Glutamatergic neuron (in vitro differentiated cells): ENCODE measurements around the gene STK24. TPM values are rescaled to one million over a fixed set of nuclear protein-coding genes. Genes with fewer than 3 reads are reported as not detected.
A peak's percentile ranks its signal among the peaks of the same experiment; 100 is the strongest.

Experiments used
- DNase-seq: peaks from one replicate; pipeline ENCODE4 v3.0.0; 2022
- H3K27ac Mint-ChIP-seq: one replicate; pipeline ENCODE4 v1.8.0; 2020; ENCODE audit warnings: mild to moderate bottlenecking, mixed read lengths, inconsistent platforms; ENCODE audit not compliant: unreplicated experiment
- H3K27me3 Mint-ChIP-seq: one replicate; pipeline ENCODE4 v1.8.0; 2020; ENCODE audit warnings: mild to moderate bottlenecking, moderate library complexity, mixed read lengths, inconsistent platforms; ENCODE audit not compliant: unreplicated experiment
- H3K36me3 Mint-ChIP-seq: one replicate; pipeline ENCODE4 v1.8.0; 2020; ENCODE audit warnings: mild to moderate bottlenecking, mixed read lengths, inconsistent platforms; ENCODE audit not compliant: unreplicated experiment
- H3K4me1 Mint-ChIP-seq: one replicate; pipeline ENCODE4 v1.8.0; 2020; ENCODE audit warnings: mild to moderate bottlenecking, low read depth, mixed read lengths, inconsistent platforms; ENCODE audit not compliant: unreplicated experiment
- H3K4me3 Mint-ChIP-seq: one replicate; pipeline ENCODE4 v1.8.0; 2020; ENCODE audit warnings: mild to moderate bottlenecking, mixed read lengths, inconsistent platforms; ENCODE audit not compliant: unreplicated experiment
- H3K9me3 Mint-ChIP-seq: one replicate; pipeline ENCODE4 v1.8.0; 2020; ENCODE audit warnings: mild to moderate bottlenecking, moderate library complexity, mixed read lengths, inconsistent platforms; ENCODE audit not compliant: unreplicated experiment
- CTCF ChIP-seq: fragments of 200-600 bp; sonication (generic); IDR thresholded peaks from one replicate; pipeline ENCODE4 v1.5.0; 2021; ENCODE audit not compliant: partially characterized antibody, unreplicated experiment
- total RNA-seq: library from RNA; stranded (reverse); fragmentation: NEBNext Ultra II Directional; extraction: Animal tissue kit (Norgen Biotek cat#: 25700); gene quantifications from one replicate; pipeline ENCODE4 v1.2.1, GENCODE V29; 2021; ENCODE audit not compliant: unreplicated experiment

STK24 gene
- total RNA-seq, 1 donor from 2014 or later: 188 TPM

DNA sequence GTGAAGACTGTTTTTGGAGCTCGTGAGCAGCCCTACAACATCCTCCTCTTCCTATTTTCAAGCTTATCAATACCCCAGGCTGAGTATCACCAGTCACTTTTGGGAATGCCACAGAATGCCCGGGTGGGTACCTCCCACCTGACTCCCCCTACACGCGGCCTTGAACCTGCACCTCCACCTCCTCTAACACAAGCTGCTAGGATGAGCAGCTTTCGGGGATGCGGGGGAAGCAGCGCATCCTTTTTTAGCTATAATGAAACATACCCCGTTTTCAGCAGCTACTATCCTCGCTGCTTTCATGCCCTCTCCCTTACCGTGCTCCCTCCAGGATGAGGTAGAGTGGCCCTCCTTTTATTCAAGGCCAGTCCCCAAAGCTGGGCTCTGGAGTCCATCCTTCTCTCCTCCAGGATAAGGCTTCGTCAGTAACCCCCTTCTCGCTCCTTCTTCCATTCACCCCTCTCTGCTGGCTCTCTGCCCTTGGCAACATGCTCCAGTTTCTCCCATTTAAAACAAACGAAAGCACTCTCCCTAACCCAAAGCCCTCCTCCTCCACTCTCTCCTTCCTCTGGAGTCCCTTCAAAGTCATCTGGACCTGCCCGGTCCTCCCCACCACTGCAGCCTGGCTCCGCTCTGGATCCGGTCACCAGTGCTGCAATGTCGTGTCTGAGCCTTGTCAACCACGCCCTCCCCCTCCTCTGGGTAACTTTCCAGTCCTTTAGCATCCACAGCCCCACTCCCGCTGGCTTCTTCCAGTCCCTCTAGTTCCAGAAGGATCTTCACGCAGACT, 55.3 kb downstream of the STK24 start:
- peaks cover 5% of the 10 kb centered on the region for H3K36me3 Mint-ChIP-seq
- no peak for TF ChIP-seq CTCF
- peak overlapping the region; percentile 60 for H3K4me3 Mint-ChIP-seq
- H3K9me3 Mint-ChIP-seq: peaks cover 21% of the 10 kb centered on the region
- peaks cover 62% of the 10 kb centered on the region for H3K4me1 Mint-ChIP-seq
- peak overlapping the region; percentile 19 for H3K27ac Mint-ChIP-seq
- peaks cover 22% of the 10 kb centered on the region for H3K27me3 Mint-ChIP-seq
- DNase-seq: no peak

DNA sequence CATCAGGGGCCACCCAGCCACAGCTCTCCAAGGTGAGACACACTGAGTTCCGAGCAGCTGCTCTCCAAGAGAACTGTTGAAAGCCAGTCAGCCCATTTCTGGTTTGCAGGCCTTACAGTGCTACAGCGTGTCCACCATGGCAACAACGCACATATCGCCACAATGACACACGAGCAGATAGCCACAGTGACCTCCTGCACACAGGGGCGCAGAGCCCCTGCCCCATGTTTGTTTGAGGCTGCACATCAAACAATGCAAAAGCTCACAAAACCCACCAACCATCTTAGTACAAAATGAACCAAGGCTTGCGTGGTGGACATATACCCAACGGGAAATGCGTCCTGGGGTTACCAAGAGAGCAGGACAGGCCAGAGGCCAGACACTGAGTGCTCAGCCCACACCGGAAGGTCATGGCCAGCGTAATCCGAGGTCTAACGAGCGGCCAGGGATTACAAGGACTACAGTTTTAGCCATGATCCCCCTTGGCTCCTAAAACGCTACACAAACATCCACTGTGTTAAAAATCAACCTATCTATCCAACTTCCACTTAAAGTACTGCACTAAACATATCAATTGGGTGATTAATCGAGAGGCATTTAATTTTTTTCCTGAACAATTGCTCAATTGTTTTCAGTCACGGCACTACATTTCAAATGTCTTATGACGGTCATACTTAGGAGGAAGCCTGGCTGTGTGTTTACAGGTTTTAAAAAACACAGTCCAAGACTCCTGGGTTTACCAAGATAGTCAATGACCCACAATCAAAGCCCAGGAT, 56.0 kb downstream of the STK24 start:
- no peak for TF ChIP-seq CTCF
- Mint-ChIP-seq H3K27ac (peak overlapping the region; percentile 76), H3K4me3 (peak overlapping the region; percentile 60), H3K4me1 (peaks cover 63% of the 10 kb centered on the region), H3K9me3 (peaks cover 21% of the 10 kb centered on the region), H3K36me3 (peaks cover 5% of the 10 kb centered on the region), H3K27me3 (peaks cover 17% of the 10 kb centered on the region)
- DNase-seq: no peak

- H3K4me1 Mint-ChIP-seq: peaks cover 58% of the 10 kb centered on the region
- no peak for TF ChIP-seq CTCF
- peaks cover 16% of the 10 kb centered on the region for H3K27me3 Mint-ChIP-seq
- H3K27ac Mint-ChIP-seq: peak overlapping the region; percentile 67
- H3K9me3 Mint-ChIP-seq: peaks cover 23% of the 10 kb centered on the region
- H3K36me3 Mint-ChIP-seq: peaks cover 5% of the 10 kb centered on the region
- H3K4me3 Mint-ChIP-seq: peak overlapping the region; percentile 37
- no peak for DNase-seq
These were observed 56.9 kb downstream of the STK24 start for GRCh38 chr13:98519976-98520375.

DNA sequence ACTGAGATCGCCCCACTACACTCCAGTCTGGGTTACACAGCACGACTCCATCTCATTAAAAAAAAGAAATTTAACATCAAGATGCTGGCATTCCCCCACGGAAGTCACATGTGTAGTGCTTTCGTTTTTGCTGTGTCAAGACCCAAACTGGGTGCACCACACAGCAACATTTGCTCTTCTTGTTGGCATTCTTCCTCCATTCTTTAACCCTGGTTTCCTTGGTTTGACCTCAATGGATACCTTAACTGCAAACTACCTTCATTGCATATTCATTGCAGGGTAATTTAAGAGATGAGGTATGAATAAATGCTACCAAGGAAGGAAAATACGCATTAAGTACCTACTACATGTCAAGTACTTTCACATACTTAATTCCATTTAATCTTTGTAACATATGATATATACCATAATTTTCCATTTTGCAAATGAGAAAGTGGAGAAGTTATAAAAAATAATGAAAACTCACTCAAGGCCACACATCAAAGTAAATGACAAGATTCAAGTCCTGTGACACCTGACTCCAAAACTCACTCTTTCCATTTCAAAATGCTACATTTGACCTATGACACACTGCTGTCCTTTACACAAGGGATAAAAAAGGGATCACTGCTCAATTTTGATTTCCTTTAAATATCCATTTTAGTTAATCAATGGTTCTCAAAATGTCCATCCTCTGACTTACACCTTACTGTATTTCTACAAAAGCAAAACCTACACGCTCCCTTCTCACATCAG, 59.2 kb downstream of the STK24 start:
- peaks cover 9% of the 10 kb centered on the region for H3K9me3 Mint-ChIP-seq
- TF ChIP-seq CTCF: no peak
- peaks cover 49% of the 10 kb centered on the region for H3K4me1 Mint-ChIP-seq
- no peak overlapping the region for H3K27ac Mint-ChIP-seq
- peaks cover 9% of the 10 kb centered on the region for H3K27me3 Mint-ChIP-seq
- no peak overlapping the region for H3K4me3 Mint-ChIP-seq
- DNase-seq: no peak
- peaks cover 5% of the 10 kb centered on the region for H3K36me3 Mint-ChIP-seq
